Natural killer cell (primary cell): ENCODE measurements around the gene TMEM19. TPM values are rescaled to one million over a fixed set of nuclear protein-coding genes. Genes with fewer than 3 reads are reported as not detected.

Experiments used
- ATAC-seq, 3 donors: fragments of 150-1000 bp in 2 of 3; fragments of 200-7000 bp in 1 of 3; cut with Tn5 transposase; 1 replicate in 1 of 3; 2 replicates in 2 of 3; pipeline ENCODE4 v1.10.0; 2021; ENCODE audit warnings: mild to moderate bottlenecking in 2 of 3, moderate library complexity in 2 of 3
- DNase-seq, 2 donors: peaks; one replicate each; pipeline versions ENCODE4 v3.0.0 to v3.0.0-alpha.2; 2013 to 2021; ENCODE audit warnings: mixed read lengths in 1 of 2
- H3K27ac ChIP-seq: one replicate; pipeline ENCODE4 v1.5.1; 2013; ENCODE audit warnings: mild to moderate bottlenecking, low read length
- H3K27me3 ChIP-seq: one replicate; pipeline ENCODE4 v1.6.1; 2013; ENCODE audit warnings: low read length; ENCODE audit not compliant: control insufficient read depth, insufficient read depth
- H3K36me3 ChIP-seq: one replicate; pipeline ENCODE4 v1.6.1; 2013; ENCODE audit warnings: low read length; ENCODE audit not compliant: control insufficient read depth, insufficient read depth
- H3K4me1 ChIP-seq: one replicate; pipeline ENCODE4 v1.6.1; 2013; ENCODE audit warnings: low read length; ENCODE audit not compliant: control insufficient read depth, insufficient read depth
- H3K4me3 ChIP-seq: one replicate; pipeline ENCODE4 v1.5.1; 2013; ENCODE audit warnings: low read length
- H3K9me3 ChIP-seq: one replicate; pipeline ENCODE4 v1.6.1; 2013; ENCODE audit warnings: low read length; ENCODE audit not compliant: control insufficient read depth, insufficient read depth
- H3K27ac Mint-ChIP-seq, 2 donors: one replicate each; pipeline ENCODE4 v1.8.0; 2022; ENCODE audit warnings: mild to moderate bottlenecking in 2 of 2, mixed read lengths in 2 of 2, moderate library complexity in 1 of 2
- H3K27me3 Mint-ChIP-seq, 2 donors: one replicate each; pipeline ENCODE4 v1.8.0; 2022; ENCODE audit warnings: low read depth in 2 of 2, mixed read lengths in 2 of 2
- H3K36me3 Mint-ChIP-seq: one replicate; pipeline ENCODE4 v1.8.0; 2022; ENCODE audit warnings: mixed read lengths
- H3K4me1 Mint-ChIP-seq, 2 donors: one replicate each; pipeline ENCODE4 v1.8.0; 2022; ENCODE audit warnings: mixed read lengths in 2 of 2
- H3K4me3 Mint-ChIP-seq: one replicate; pipeline ENCODE4 v1.8.0; 2022; ENCODE audit warnings: mild to moderate bottlenecking, moderate library complexity, mixed read lengths
- H3K9me3 Mint-ChIP-seq, 2 donors: one replicate each; pipeline ENCODE4 v1.8.0; 2022; ENCODE audit warnings: mixed read lengths in 2 of 2
- CTCF ChIP-seq: fragments of 200-600 bp; IDR thresholded peaks from one replicate; pipeline ENCODE4 v1.8.0; 2022; ENCODE audit warnings: antibody characterized with exemption
- WGBS: methylation state at CpG from one replicate; pipeline ENCODE4 v1.1.7; 2013; ENCODE audit warnings: missing lambda C conversion rate; ENCODE audit not compliant: insufficient coverage; 5-methylcytosine and 5-hydroxymethylcytosine counted together
- intact Hi-C: fragments of 100-400 bp; cut with micrococcal nuclease; formaldehyde crosslinking; loops from one replicate; pipeline ENCODE4 v1.14.2; 2022
- total RNA-seq, 4 donors: library from RNA; stranded (reverse); fragments of 120-200 nt in 1 of 4; gene quantifications; one replicate each; pipeline versions ENCODE4 v1.2.3 to v1.2.4, GENCODE V29; 2013 to 2022

TMEM19 gene
- total RNA-seq, 3 donors from 2014 or later (not counting 1 experiment from before 2014, with no cell fraction given) = 13.8 to 24.6 (median 18.9) TPM

- H3K9me3 ChIP-seq = no peaks in the 10 kb centered on the region
- no peak overlapping the region for H3K4me3 ChIP-seq
- intact Hi-C loops = no loop called here
- 92% methylated on average over 4 of the region's 4 CpGs for WGBS
- no peak overlapping the region for H3K27ac ChIP-seq
- no peaks in the 10 kb centered on the region for H3K4me1 Mint-ChIP-seq
- H3K27me3 Mint-ChIP-seq = peaks cover 7 to 17% of the 10 kb centered on the region in 2 donors
- TF ChIP-seq CTCF = no peak
- no peaks in the 10 kb centered on the region for H3K36me3 ChIP-seq
- H3K9me3 Mint-ChIP-seq = no peaks in the 10 kb centered on the region
- DNase-seq (no peak), ATAC-seq (no peak)
- H3K27me3 ChIP-seq = no peaks in the 10 kb centered on the region
- no peaks in the 10 kb centered on the region for H3K36me3 Mint-ChIP-seq
- no peak overlapping the region for H3K4me3 Mint-ChIP-seq
- H3K4me1 ChIP-seq = no peaks in the 10 kb centered on the region
- no peak overlapping the region for H3K27ac Mint-ChIP-seq
These were observed 36.1 kb downstream of the TMEM19 start for GRCh38 chr12:71721783-71722505.

GRCh38 chr12:71725011-71725410 is 39.1 kb downstream of the TMEM19 start:
- ATAC-seq = no peak
- Histone ChIP-seq H3K9me3 (no peaks in the 10 kb centered on the region), H3K27me3 (no peaks in the 10 kb centered on the region), H3K4me3 (no peak overlapping the region), H3K4me1 (no peaks in the 10 kb centered on the region), H3K36me3 (no peaks in the 10 kb centered on the region), H3K27ac (no peak overlapping the region)
- peaks cover 7 to 8% of the 10 kb centered on the region in 2 donors for H3K27me3 Mint-ChIP-seq
- no peak for DNase-seq
- H3K4me3 Mint-ChIP-seq = no peak overlapping the region
- H3K36me3 Mint-ChIP-seq = no peaks in the 10 kb centered on the region
- 77% methylated on average over 3 of the region's 3 CpGs for WGBS
- no peaks in the 10 kb centered on the region for H3K4me1 Mint-ChIP-seq
- no peak overlapping the region for H3K27ac Mint-ChIP-seq
- no peaks in the 10 kb centered on the region for H3K9me3 Mint-ChIP-seq
- intact Hi-C loops = no loop called here
- TF ChIP-seq CTCF = no peak

- Histone ChIP-seq H3K36me3 (no peaks in the 10 kb centered on the region), H3K9me3 (no peaks in the 10 kb centered on the region), H3K27ac (no peak overlapping the region), H3K27me3 (no peaks in the 10 kb centered on the region), H3K4me1 (no peaks in the 10 kb centered on the region), H3K4me3 (no peak overlapping the region)
- ATAC-seq = no peak
- 87% methylated on average over 2 of the region's 2 CpGs for WGBS
- no peaks in the 10 kb centered on the region for H3K9me3 Mint-ChIP-seq
- no peak overlapping the region for H3K4me3 Mint-ChIP-seq
- no peaks in the 10 kb centered on the region for H3K36me3 Mint-ChIP-seq
- peaks cover 7 to 19% of the 10 kb centered on the region in 2 donors for H3K27me3 Mint-ChIP-seq
- TF ChIP-seq CTCF = no peak
- no peak for DNase-seq
- intact Hi-C loops = no loop called here
- H3K27ac Mint-ChIP-seq = no peak overlapping the region
- no peaks in the 10 kb centered on the region for H3K4me1 Mint-ChIP-seq
These were observed 40.7 kb downstream of the TMEM19 start for GRCh38 chr12:71726548-71726947.

GRCh38 chr12:71727958-71728357 is 42.1 kb downstream of the TMEM19 start:
- H3K27ac Mint-ChIP-seq = no peak overlapping the region
- Histone ChIP-seq H3K27me3 (no peaks in the 10 kb centered on the region), H3K27ac (no peak overlapping the region), H3K36me3 (no peaks in the 10 kb centered on the region), H3K4me1 (no peaks in the 10 kb centered on the region), H3K4me3 (no peak overlapping the region), H3K9me3 (no peaks in the 10 kb centered on the region)
- H3K4me1 Mint-ChIP-seq = no peaks in the 10 kb centered on the region
- DNase-seq = no peak
- H3K4me3 Mint-ChIP-seq = no peak overlapping the region
- ATAC-seq = no peak
- H3K9me3 Mint-ChIP-seq = no peaks in the 10 kb centered on the region
- intact Hi-C loops = no loop called here
- H3K36me3 Mint-ChIP-seq = no peaks in the 10 kb centered on the region
- WGBS = 89% methylated on average over 2 of the region's 5 CpGs
- no peak for TF ChIP-seq CTCF
- H3K27me3 Mint-ChIP-seq = peaks cover 7 to 20% of the 10 kb centered on the region in 2 donors
